ENCODE results near the gene PARN.
A peak's percentile ranks its signal among the peaks of the same experiment; 100 is the strongest.
"Not testable (repeated sequence)": the region's sequence is repeated elsewhere in the genome, so short reads cannot be mapped to it uniquely, and the experiment has no call there.

PARN gene

DNA sequence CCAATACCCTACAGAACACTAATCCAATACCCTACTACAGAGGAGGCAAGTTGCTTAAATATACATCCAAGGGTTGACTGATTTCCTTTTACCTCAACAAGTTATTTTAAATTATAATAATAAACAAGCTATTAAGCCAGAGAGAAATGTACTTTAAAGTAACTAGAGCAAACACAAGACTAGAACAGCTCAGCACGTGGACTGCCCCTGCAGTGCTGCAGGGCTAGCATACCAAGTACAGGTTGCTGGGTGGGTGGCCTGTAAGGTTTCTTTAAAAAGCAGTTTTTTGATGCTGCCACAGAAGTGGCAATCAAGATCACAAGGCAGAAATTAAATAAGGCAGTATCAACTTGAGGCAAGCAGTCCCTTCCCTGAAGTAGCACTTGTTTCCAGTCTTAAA, 63.5 kb downstream of the PARN start:
- no peak for DNase-seq

DNA sequence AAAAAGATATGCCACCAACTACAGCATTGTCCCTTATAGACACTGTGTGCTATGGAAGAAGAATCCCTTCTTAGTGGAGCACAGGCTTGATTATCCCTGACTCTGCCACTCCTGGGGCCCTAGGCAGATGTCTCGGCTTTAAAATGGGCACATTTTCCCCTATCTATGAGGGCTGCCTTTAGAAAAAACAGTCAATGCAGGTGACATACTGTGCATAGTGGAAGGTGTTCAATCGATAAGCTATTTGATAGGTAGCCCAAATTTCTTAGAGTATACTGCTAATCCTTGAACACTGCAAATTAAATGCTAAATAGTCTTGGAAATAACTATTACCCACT, 64.4 kb downstream of the PARN start:
- DNase-seq, result no peak

DNA sequence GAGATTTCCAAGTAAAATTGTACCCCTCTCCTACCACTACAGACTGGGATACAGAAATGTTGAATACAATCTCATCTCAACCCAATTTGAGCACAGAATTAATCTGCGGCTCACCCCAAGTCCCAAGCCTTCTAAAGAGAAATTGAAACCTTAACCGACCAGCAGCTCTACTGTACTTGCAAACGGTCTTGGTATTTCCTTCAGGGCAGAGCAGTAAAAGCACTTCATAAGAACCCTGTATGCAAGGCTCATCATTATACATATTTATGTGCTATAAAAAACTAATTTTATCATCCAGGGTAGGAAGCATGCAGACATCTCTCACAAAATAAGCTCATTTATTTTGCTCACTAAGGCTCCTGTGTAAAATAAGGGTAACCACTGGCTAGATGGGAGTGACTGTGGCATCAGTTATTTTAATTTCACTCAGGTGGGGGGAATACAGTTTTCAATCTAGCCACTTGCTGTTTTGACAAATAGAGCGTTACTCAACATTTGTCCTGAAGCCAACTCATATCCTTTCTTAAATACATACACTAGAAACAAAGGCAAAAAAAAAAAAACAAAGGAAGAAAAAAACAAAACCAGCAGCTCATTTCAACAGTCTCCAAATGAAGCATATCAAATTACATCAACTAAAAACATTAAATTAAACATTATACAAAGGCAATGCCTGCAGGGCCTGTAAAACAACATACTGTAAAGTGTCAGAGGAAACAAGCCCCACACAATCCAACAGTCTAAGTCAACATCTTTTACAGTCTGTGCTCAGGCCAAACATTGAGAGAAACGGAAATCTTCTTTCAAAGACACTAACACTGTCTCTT, 65.0 kb downstream of the PARN start:
- no peak for DNase-seq

DNA sequence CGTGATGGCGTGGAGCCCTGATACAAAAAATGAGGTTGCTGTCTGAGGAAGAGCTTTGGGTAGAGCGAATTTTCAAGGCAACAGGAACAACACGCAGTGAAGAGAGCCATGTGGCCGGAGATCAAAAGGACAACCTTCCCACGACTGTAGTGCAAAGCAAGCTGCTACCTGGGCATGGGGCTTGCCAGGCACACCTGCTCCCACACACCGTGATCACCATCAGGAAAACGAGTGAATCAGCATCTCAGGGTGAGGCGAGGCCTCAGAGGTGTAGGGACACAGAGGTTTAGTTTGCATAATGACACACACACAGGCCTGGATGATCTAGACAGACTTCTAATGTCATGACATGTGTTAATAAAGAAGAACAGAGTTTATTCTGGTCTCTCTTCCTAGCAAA, 65.7 kb downstream of the PARN start:
- no peak for DNase-seq

DNA sequence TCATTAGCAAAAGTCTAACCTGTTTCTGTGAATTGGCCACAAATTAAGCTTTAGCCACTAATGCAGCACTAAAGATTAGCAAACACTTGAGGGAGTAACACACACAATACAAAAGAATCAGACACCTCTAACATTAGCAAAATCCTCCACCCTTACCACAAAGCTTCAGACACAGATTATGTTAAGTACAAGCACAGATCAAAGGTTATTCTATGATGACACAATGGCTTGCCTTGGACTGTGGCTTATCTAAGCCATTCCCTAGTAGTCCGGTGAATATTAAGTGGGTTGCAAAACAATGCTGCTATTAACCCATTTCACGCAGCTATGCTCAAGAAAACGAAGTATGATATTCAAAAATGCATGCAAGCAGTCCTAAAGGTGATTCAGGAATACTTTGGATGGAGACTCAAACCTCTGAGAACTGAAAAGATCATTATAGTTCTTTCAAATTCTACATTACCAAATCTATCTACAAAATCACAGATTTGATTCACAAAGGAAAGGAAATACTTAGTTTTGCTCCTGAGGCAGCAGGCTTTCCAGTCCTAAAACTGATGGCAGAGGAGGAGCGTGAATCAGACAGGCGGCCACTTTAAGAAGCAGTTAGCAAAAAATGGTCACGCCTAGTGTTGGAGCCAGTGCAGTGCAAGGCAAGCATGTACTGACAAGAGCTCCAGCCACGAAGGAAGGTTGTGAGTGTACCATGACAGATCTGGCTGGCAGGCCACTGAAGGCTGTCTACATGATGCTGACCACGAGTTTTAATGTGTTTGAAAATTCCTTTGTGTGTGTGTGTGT, 67.2 kb downstream of the PARN start:
- no peak for DNase-seq

DNA sequence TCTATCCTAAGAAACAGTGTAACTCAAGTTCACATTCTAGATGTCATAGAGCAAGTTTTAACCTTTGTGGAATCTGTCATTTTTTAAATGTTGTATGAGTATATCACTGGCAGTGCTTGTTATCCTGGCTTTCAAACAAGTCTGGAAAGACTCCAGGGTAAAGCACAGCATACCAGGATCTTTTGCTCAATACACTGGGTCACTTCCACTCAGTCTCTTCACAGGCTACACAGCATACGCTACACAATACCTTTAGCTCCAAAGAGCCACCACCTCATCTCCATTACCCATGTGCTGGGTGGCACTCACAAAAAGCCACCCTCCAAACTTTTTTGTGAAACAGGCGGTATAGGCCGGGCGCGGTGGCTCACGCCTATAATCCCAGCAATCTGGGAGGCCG, 69.5 kb downstream of the PARN start:
- no peak for DNase-seq

DNA sequence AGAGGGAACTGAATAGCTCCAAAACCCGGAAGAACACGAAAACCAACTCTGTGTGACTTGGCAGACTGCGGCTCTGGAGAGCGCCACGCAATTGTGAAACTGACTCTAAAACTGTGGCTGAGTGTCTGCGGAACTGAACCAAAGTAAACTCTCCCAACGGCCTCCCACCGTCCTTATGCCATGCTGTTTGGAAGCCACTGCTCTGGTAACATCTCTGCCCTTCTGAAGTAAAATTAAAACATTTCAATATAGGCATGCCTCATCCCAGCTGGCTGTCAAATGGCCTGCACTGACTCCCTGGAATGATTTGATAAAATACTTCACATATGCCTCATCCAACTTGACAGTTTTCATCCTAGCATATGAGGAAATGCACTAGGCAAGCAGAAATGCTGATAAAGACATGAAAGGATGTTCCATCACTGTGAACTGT, 70.2 kb downstream of the PARN start:
- DNase-seq, result no peak

DNA sequence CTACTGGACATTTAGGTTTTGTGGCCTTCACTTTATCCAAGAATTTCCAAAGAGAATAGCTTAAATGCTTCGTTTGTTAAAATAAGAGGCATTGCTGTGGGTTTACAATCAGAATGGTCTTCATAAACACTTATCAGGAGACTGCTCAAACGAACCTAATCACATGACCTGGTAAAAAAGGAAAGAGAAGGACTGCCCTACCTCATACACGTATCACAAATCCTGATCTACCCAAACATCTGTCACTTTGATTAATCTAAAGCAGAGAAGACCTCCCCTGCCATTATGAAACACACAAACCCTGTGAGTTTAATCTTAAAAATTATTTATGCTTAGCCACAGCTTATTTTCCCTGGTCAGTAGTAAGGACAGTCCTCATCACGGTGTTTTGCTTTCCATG, 76.6 kb downstream of the PARN start:
- peak in 1 of 2 experiments; percentile 34 for DNase-seq

DNA sequence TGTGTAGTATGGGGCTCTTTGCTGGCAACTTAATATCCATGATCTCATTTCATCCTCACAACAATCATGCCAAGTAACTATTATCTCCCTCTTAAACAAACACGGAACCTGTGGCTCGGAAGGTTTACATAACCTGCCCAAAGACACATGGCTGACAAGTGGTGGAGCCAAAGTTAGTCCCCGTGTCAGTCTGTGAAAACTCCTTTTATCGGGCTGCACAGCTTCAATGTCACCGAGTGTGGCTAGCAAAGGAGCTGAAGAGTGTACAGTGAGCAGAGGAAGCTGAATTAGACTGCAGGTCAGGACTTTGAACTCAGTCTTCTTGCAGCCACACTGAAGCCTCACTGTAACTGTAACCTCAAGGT, 80.3 kb downstream of the PARN start:
- DNase-seq, result no peak

DNA sequence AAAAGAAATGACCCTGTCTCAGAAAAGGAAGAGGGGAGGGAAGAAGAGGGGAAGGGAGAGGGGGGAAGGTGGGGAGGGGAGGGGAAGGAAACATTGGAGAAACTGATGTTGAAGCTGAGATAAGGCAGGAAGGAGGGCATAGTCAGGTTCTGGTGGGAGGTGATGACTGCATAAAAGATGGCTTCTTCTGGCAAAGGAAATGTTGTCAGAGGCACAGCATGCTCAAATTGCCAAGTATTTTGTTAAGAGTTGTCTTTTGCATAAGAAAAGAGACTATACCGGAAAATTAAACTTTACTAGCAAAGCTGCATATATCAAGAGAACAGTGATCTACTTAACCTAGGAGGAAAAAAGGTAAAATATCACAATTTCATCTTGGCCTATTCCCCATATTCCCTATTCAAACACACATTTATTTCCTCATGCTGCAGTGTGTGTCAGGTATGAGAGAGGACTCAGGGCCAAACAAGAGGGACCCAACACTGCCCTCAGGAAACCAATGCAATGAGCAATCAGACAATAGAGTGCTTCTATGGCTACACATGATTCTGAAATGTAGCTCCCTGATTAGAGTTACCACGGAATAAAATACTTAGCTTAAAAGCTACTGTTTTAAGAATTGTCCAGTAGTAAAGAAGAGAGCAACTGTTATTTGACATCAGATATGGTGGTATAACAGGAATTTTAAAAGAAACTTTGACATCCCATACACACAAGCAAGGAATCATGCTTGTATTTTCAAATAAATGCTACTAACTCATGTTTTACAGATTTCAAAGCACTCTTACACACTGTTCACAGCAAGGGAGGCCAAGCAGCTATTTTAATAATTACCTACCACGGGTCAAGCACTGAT, 80.9 kb downstream of the PARN start:
- no peak for DNase-seq

DNA sequence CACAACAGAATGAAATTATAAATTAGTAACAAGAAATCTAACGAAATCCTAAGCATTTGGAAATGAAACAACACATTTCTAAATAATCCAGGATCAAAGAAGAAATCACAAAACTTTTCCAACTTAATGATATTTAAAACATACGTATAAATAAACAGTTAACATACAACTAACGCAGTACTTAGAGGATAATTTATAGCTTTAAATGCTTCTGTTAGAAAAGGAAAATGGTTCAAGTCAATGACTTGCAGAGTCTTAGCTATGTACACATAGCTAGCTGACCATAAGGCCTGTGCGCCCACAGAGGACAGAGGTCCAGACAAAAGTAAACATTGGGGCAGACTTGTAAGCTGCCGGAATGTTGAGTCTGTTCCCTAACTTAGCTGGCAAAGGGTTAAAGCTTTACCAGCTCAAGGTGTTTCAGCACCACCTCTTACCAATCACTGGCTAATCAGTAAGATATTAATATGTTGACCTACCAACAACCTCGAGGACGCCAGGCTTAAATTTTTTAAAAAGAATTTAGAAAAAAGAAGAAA, 84.6 kb downstream of the PARN start:
- DNase-seq, result no peak

DNA sequence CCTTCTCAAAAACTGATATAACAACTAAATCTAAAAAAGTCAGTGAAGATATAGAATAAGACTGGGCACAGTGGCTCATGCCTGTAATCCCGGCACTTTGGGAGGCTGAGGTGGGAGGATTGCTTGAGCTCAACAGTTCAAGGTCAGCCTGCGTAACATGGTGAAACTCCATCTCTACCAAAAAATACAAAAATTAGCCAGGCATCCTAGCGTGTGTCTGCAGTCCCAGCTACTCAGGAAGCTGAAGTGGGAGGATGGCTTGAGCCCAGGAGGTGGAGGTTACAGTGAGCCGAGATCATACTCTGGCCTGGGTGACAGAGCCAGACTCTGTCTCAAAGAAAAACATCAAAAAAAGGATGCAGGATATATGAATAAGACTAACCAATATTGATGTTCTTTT, 85.2 kb downstream of the PARN start:
- DNase-seq, result not testable (repeated sequence)

DNA sequence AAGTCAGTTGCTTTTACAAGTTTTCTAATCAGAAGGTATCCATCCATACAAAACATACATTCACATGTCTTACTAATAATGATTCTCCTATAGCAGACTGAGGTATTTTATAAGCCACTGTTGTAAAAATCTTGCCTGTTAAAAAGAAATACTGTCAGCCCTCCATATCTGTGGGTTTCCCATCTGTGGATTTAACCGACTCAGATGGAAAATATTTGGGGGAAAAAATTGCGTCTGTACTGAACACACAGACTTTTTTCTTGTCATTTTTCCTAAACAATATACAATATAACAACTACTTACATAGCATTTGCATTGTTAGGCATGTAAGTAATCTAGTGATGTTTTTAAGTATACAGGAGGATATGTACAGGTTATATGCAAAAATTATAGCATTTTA, 90.4 kb downstream of the PARN start:
- DNase-seq, result no peak

DNA sequence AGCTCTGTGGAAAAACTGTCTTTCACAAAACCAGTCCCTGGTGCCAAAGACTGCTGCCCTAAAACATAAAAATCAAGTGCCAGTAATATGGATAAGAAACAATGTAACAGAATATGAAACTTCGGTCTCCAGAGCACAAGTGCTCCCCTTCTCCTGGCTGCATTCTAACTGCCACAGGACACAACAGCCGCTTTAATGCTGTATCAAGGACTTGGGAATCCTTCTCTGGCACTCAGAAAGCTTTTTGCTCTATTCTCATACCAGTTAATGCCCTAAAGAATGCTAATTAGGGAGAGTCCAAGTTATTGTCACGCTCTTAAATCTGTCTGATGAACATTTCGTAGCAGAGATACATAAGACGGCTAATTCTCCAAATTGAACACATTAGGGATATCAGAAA, 90.9 kb downstream of the PARN start:
- DNase-seq, result no peak

DNA sequence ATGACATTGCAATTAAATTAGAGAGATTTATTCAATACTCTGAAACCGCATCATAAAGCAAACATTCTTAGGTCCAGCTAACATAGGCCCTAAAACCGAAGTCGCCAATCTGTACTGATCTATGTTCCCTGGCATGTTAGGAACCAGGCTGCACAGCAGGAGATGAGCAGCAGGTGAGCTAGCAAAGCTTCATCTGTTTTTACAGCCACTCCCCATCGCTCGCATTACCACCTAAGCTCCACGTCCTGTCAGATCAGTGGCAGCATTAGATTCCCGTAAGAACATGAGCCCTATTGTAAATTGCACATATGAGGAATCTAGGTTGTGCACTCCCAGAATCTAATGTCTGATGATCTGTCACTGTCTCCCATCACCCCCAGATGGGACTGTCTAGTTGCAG, 91.5 kb downstream of the PARN start:
- no peak for DNase-seq

DNA sequence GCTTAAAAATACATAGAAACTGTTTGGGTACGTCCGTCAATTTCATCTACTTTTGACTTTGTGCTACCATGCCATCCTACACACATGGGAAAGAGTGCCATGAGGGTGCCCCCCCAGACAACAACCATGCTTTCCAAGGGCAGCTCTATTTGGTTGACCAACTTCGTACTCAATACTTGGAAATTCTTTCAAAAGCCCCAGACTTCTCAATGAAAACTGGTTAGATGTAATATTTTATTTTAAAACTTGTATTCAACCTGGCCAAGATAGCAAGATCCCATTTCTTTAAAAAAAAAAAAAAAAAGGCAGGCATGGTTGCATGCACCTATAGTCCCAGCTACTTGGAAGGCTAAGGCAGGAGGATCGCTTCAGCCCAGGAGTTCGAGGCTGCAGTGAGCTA, 98.4 kb downstream of the PARN start:
- no peak for DNase-seq

DNA sequence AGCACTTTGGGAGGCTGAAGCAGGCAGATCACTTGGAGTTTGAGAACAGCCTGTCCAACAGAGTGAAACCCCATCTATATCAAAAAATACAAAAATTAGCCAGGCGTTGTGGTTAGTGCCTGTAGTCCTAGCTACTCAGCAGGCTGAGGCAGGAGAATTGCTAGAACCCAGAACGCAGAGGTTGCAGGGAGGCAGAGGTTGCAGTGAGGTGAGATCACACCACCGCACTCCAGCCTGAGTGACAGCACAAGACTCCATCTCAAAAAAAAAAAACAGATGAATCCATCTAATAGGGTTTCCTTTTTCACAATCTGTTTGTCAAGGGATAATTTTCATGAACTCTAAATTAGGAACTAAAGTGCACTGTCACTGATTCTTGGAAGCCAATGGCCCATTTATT, 99.0 kb downstream of the PARN start:
- DNase-seq, result no peak

DNA sequence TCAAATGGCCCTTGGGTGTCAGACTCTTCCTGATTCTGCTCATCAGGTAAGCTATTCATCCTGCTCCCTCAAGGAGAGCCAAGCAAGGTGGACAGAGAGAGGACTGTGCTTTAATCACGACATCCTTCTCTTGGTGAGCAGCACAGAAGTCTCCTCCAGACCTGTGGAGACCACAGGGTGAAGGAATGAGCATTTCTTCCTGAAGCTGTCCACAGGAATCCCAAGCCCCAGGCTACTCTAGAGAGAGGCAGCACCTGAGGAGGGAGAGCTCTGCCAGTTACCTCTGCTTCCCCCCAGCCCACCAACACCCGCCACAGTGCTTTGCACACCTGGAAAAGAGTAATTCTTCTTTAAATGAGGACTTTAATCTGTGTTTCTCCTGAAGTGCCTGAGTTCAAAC, 100.0 kb downstream of the PARN start:
- DNase-seq, result no peak

DNA sequence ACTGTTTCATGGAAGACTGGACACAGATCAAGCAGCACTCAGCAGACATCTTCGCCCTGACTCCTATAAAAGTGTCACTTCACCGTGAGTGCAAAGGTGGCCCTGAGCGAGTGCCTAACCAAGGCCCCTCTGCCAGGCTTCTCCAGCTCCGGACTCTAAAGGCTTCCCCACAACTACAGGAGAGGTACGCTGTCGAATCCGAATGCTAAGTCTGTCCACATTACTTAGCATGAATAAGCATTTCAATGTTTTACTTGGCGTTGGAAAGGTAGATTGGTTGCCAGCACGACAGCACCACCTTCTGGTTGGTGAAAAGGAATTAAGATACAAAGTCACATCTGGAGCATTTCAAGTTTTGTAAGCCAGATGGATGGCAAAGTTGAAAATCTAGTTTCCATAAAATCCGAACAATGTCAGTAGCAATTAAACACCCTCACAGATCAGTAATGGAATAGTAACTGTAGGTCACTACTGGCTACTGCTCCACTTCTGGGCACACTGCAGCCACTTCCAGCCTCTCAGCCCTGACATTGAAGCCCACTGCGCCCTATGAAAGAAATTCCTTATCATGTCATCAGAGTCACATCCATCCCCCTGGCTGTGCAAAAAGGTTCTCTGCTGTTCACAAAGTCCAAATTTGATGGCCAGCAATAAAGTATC, 100.9 kb downstream of the PARN start:
- DNase-seq, result peak; percentile 11 to 81

DNA sequence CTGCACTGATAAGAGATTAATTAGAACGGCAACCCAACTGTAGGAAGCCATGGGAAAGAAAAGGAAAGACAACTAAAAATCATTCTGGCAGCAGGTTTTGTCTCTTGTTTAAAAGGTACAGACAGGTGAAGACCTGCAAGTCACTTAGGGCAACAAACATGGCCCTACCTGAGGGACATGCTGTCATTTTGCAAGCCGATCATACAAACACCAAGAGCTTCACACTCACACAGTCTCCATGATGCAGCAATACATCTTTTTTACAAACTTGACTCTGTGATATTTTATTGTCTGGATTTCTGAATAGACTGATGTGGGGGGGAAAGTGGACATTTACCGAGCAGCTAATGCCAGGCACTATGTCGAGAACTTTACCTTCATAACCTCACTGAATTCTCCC, 101.8 kb downstream of the PARN start:
- DNase-seq, result no peak

DNA sequence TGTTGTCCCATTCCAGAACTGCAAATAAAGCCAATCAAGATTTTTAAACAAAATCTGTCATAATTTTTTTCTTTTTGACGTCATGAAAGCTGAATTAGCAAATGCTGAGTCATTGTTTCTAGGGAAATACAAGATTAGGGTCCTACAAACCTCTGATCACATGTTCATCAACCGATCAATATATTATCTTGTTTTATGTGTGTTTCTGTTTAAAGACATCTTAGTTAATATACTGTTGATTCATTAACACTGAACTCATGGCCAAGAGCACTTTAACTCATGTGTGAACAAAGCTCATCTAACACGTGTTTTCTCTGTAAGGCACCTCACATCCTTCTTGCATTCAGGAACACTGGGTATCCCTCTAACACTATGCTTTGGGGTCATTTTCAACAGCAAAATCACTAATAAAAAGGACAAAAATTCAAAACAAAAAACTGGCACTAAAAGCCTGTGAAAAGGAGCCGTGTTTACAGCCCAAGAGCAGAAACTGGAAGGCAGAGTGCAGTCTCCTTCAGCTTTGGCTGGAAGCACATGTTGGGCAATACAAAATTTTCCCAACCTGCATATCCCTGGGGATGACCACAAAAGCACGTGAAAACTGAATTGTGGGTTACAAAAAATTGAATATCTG, 102.5 kb downstream of the PARN start:
- DNase-seq, result no peak

DNA sequence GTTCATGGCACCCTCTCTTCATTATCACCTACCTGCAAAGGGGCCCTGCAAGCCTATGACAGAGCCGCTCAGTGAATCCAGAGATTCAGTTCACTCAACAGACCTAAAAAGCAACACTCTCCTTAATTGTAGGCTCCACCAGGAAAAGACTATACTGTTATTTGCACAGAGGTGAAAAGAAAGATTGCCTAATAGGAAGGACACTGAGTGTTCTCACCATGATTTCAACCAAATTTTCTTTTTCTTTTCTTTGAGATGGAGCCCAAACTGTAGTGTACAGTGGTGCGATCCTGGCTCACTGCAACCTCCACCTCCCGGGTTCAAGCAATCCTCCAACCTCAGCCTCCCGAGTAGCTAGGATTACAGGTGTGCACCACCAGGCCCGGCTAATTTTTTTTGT, 104.5 kb downstream of the PARN start:
- no peak for DNase-seq
